Tracheal epithelial cell (primary cell): Measurements from ENCODE around the gene TRIM65. TPM values are rescaled to one million over a fixed set of nuclear protein-coding genes. Genes with fewer than 3 reads are reported as not detected.

Experiments used
- total RNA-seq: library from RNA; depleted of rRNA; stranded (reverse); fragments of >200 nt; gene quantifications from 2 replicates; pipeline ENCODE4 v1.2.1, GENCODE V29; 2014

Gene TRIM65, protein sequence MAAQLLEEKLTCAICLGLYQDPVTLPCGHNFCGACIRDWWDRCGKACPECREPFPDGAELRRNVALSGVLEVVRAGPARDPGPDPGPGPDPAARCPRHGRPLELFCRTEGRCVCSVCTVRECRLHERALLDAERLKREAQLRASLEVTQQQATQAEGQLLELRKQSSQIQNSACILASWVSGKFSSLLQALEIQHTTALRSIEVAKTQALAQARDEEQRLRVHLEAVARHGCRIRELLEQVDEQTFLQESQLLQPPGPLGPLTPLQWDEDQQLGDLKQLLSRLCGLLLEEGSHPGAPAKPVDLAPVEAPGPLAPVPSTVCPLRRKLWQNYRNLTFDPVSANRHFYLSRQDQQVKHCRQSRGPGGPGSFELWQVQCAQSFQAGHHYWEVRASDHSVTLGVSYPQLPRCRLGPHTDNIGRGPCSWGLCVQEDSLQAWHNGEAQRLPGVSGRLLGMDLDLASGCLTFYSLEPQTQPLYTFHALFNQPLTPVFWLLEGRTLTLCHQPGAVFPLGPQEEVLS
- 24.1 and 30.1 TPM in 2 replicates for total RNA-seq

DNA sequence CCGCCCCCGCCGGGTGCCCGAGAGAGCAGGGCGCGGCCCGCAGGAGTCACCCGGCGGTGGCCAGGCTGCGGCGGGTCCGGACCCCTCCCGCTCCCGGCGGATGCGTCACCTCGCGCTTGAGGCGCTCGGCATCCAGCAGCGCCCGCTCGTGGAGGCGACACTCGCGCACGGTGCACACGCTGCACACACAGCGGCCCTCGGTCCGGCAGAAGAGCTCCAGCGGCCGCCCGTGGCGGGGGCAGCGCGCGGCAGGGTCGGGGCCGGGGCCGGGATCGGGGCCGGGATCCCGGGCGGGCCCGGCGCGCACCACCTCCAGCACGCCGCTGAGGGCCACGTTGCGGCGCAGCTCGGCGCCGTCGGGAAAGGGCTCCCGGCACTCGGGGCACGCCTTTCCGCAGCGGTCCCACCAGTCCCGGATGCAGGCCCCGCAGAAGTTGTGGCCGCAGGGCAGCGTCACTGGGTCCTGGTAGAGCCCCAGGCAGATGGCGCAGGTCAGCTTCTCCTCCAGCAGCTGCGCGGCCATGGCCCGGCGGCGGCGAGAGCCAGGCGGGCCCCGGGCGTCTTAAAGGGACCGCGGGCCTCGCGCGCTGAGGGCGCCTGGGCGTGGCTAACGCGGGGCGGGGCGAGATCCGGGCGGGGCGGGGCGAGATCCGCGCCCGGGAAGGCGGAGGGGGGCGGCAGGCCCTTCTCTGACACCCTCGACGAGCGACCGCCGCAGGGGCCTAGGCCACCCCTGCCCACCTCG is at the start of gene TRIM65:
TRIM65 (minus strand) TSS at position 537 of the 745 bp plus-strand sequence; CDS start at position 523, 14 bp downstream.

DNA sequence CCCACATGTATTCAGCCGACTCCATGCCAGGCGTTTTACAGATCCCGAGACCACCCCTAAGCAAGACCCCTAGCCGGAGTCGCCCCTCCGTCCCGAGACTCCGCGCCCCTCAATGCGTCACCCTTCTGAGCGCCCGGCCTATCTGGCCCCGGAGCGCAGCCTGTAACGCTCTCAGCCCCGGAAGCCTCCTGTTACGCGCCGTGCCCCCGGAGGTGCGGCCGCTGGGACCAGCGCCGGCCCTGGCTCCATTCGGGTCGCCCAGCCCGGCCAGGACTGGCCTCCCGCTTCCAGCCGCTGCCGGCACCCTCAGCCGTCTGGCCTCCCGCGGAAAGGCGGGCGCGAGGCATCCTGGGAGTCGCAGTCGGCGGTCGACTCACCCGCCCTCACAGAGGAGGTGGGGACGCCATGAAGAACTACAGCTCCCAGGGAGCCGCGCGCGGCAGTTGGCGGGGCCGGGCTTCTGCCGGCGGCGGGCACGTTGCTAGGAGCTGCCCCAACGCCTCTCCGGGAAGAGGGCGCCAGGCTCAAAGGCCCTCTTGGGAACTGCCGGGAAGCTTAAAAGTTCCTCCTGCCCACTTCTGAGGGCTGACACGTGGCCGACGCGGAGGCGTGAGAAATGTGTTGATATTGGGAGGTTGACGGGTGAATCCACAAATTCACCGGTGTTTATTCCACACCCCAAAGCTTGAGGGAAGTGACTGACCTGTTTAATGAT is 44.1 kb upstream of the TRIM65 start, which contains the start of gene FBF1:
FBF1 (minus strand) TSS at position 316 of the 715 bp plus-strand sequence. CDS start 2,893 bp downstream, outside the sequence.

DNA sequence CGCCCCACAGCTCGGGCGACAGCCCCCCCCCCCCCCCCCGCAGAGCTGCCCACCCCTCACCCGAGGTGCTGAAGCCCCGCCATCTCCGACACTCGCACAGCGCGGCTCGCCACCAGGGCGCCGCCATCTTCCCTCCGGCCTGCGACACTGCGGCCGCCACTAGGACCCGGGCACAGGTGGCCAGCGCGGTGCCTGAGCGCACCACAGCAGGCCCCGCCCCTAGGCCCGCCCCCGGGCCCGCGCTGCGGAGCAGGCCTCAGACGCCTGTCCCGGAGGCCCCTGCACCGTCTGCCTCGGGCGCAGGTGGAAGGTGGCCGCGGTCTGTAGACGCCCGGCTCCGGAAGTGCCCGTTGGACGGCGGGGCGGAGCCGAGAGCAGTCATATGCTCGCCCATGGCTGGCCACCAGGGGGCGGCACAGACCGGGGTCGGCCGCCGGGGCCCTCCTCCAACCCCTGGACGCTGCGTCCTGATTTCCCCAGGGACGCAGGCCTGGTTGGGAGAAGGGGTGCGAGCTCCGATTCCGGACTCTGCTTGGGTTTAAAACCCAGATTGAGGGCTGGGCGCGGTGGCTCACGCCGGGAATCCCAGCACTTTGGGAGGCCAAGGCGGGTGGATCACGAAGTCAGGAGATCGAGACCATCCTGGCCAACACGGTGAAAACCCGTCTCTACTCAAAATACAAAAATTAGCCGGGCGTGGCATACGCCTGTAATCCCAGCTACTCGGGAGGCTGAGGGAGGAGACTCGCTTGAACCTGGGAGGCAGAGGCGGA is 8.2 kb upstream of the TRIM65 start, which contains the start of gene MRPL38:
MRPL38 (minus strand) TSS at position 136 of the 773 bp plus-strand sequence; CDS start at position 127, 9 bp downstream.

DNA sequence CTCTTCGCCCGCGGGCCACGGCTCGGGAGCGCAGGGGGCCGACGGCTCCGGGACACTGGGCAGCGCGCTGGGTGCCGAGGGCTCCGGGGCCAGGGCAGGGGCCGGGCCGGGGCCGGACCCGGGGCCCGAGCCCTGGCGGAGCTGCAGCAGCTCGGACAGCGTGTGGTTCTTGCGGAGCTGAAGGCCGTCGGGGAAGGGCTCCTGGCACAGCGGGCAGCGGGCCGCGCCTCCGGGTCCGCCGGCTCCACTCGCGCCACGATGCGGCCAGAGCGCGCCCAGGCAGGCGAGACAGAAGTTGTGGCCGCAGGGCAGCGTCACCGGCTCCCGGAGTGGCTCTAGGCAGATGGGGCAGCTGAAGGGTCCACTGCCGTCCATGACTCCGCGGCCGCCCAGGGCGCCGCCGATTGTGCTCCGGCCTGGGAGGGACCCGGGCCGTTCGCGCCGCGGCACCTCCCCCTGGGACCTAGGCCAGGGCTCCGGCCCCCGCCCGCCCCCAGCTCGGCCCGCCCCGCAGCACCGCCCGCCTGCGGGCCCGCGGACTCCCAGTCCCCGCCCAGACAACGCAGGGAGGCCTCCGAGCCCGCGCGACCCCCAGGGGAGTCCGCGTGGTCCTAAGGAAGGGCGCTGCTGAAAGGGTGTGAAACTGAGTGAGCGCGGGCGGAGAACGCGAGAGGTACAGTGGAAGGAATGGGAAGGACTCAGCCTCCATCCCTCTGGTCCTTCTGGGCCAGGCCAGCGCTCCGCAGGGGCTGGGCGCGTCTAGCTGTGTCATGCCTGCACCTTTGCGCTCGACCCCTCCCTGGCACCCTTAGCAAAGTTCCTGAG is 18.4 kb downstream of the TRIM65 start, which contains the start of gene TRIM47:
TRIM47 (minus strand) TSS at position 408 of the 825 bp plus-strand sequence; CDS start at position 375, 33 bp downstream.

DNA sequence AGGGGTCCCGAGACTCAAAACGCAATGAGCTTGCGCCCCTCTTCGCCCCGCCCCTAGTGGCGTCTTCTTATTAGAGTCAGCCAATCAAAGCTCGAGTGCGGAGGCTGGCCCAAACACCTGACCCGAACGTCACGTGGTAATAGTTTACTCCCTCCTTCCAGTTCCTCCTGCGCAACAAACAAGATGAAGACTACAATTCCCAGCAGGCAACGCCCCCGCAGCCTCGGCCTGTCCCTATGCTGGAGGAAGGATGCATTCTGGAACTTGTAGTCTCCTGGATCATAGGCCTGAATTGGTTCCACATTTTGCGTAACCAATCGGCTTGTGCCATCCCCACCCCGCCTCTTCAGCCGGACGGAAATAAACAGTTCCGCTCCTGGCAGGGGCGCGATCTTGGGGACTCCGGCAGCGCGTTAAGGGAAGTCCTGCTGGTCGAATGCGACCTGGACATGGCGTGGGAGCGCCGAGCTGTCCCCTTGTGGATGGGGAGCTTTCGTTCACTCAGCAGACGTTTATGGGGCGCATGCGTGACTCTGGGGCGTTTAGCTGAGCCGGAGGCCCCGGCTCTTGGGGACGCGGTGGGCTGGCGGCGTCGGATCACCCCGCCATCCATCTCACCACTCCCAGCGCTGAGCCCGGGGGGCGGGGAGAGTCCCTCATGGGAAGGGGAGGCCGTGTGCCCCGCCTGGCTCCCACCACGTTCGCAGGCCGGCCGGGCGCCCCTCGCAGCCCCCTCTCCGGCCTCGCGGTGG is 41.3 kb downstream of the TRIM65 start, which contains the start of gene WBP2:
WBP2 (minus strand) TSS at position 26 of the 752 bp plus-strand sequence. CDS start 38 bp downstream, outside the sequence.

DNA sequence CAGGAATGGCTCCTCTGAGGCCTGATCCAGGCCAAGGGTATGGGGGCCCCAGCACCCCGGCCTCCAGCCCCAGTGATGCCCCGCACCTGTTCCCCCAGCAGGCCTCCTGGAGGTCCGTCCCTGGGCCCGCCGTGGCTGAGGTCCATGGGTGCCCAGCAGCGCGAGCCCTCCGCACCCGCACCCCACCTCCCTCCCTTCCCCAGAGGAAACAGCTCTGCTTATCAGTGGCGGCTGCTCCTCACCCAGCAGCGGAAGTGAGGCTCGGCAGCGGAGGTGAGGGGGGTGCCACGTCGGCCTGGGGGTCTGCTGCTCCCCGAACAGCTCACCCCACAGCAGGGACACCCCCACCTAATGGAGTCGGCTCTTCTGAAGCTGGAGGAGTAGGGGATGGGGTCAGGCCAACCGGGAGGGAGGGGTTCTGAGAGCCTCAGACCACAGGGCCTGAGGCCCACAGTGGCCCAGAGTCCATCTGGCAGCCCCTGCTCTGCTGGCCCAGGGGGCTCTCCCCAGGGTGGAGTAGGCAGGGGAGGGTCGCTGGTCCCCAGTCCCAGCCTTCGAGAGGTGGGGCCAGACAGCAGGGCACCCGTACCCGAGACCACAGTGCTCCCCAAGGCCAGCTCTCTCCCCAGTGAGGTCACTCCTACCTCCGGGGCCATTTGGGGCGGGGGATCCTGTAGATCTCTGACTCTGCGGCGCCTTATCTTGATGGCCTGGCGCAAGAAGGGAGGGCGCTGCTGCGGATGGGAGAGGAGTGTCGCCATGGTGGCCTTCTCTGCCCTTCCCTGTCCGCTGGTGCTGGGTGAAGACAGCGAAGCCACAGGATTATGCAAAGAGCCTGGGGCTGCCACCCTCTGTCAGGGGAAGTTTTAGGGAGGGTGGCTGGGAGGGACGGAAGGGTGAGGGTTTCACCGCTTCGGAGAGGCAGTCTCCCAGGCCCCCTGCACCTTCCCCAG is 52.9 kb downstream of the TRIM65 start, which contains the start of gene UNC13D:
UNC13D (minus strand) TSS at position 828 of the 953 bp plus-strand sequence; CDS start at position 761, 67 bp downstream.

Other genes with a start within 250 kb of the TRIM65 start
- gene RECQL5, start 229.8 kb downstream of the TRIM65 start, total RNA-seq, result 15.4 and 17.5 TPM in 2 replicates
- 46.3 and 67.2 TPM in 2 replicates for gene SAP30BP, start 229.6 kb downstream of the TRIM65 start, total RNA-seq
- 367 and 716 TPM in 2 replicates for gene ITGB4, start 175.5 kb downstream of the TRIM65 start, total RNA-seq
- 26.0 and 43.9 TPM in 2 replicates for gene GALK1, start 131.8 kb downstream of the TRIM65 start, total RNA-seq
- gene UNK, start 112.1 kb downstream of the TRIM65 start, total RNA-seq, result 7.5 and 8.3 TPM in 2 replicates
- 6.2 and 7.7 TPM in 2 replicates for gene UNC13D, start 52.5 kb downstream of the TRIM65 start, total RNA-seq
- 18.3 and 24.9 TPM in 2 replicates for gene WBP2, start 41.6 kb downstream of the TRIM65 start, total RNA-seq
- 16.2 and 46.3 TPM in 2 replicates for gene TRIM47, start 18.4 kb downstream of the TRIM65 start, total RNA-seq
- 29.9 and 39.6 TPM in 2 replicates for gene MRPL38, start 7.9 kb upstream of the TRIM65 start, total RNA-seq
- 9.2 and 11.9 TPM in 2 replicates for gene FBF1, start 44.1 kb upstream of the TRIM65 start, total RNA-seq
- 43.3 and 61.4 TPM in 2 replicates for gene ACOX1, start 82.2 kb upstream of the TRIM65 start, total RNA-seq
- gene TEN1, start 82.3 kb upstream of the TRIM65 start, total RNA-seq, result 17.6 and 22.4 TPM in 2 replicates
- 0.21 and 1.2 TPM in 2 replicates for gene CDK3, start 103.9 kb upstream of the TRIM65 start, total RNA-seq
- gene EVPL, start 130.4 kb upstream of the TRIM65 start, total RNA-seq, result 28.2 and 44.8 TPM in 2 replicates
- gene SRP68, start 175.6 kb upstream of the TRIM65 start, total RNA-seq, result 35.9 and 47.3 TPM in 2 replicates
- 0.21 TPM in 1 of 2 replicates, not detected in the other for gene GALR2, start 177.8 kb upstream of the TRIM65 start, total RNA-seq
- gene ZACN, start 182.2 kb upstream of the TRIM65 start, total RNA-seq, result not detected in 2 replicates
- 39.9 and 71.1 TPM in 2 replicates for gene EXOC7, start 206.8 kb upstream of the TRIM65 start, total RNA-seq
- 0.24 TPM in 1 of 2 replicates, not detected in the other for gene FOXJ1, start 244.3 kb upstream of the TRIM65 start, total RNA-seq